Measurements from ENCODE around the gene TNFRSF19.

GRCh38 chr13:23673867-23674605 is 103.8 kb downstream of the TNFRSF19 start:
- TF ChIP-seq CTCF (IDR thresholded peaks at IDR 0.05) (no peak), POLR2A (IDR thresholded peaks at IDR 0.05) (no peak)

All from uterus (tissue), 2 donors.